PC-9 (cell line): ENCODE measurements around the gene COL4A2. TPM values are rescaled to one million over a fixed set of nuclear protein-coding genes. Genes with fewer than 3 reads are reported as not detected.
A peak's percentile ranks its signal among the peaks of the same experiment; 100 is the strongest.

ENCODE experiments used
- Bru-seq: library from RNA; stranded (reverse); fragments of 400-500 nt; gene quantifications from one replicate; lab custom pipeline; 2021; lab: Mats Ljungman, UMichigan
- BruChase-seq, 2 experiments: library from RNA; stranded (reverse); fragments of 400-500 nt; gene quantifications; one replicate each; lab custom pipeline; 2021; lab: Mats Ljungman, UMichigan
- BruUV-seq: library from RNA; stranded (reverse); fragments of 400-500 nt; replicated peaks from 2 replicates; lab custom pipeline; 2021; lab: Mats Ljungman, UMichigan
- CTCF ChIA-PET: fragments of 300-600 bp; sonication (Branson Sonifier 250); formaldehyde crosslinking; loops from one replicate; lab custom pipeline; 2022; ENCODE audit warnings: antibody characterized with exemption; lab: Charles Lee
- POLR2A ChIA-PET: fragments of 300-600 bp; sonication (Branson Sonifier 250); formaldehyde crosslinking; loops from one replicate; lab custom pipeline; 2022; ENCODE audit warnings: antibody characterized with exemption; ENCODE audit not compliant: unreplicated experiment; lab: Charles Lee
- DNase-seq, 2 experiments: peaks; one replicate each; pipeline versions ENCODE4 v3.0.0 to v3.0.0-alpha.2; 2015 to 2022; ENCODE audit warnings: mixed read lengths in 1 of 2
- H2AFZ ChIP-seq: fragments of 200-600 bp; sonication (generic); 2 replicates; pipeline ENCODE4 v1.8.1; 2017; ENCODE audit warnings: antibody characterized with exemption
- H3F3A ChIP-seq: fragments of 200-600 bp; sonication (generic); 2 replicates; pipeline ENCODE4 v1.8.1; 2017; ENCODE audit warnings: antibody characterized with exemption, mild to moderate bottlenecking, low read depth; ENCODE audit not compliant: insufficient read depth
- H3K27ac ChIP-seq: fragments of 200-600 bp; sonication (generic); 2 replicates; pipeline ENCODE4 v1.6.1; 2016; ENCODE audit warnings: mixed run types
- H3K27me3 ChIP-seq: fragments of 200-600 bp; sonication (generic); 2 replicates; pipeline ENCODE4 v1.6.1; 2016; ENCODE audit warnings: low read depth, mixed run types; ENCODE audit not compliant: insufficient read depth
- H3K36me3 ChIP-seq: fragments of 200-600 bp; sonication (generic); 2 replicates; pipeline ENCODE4 v1.6.1; 2016; ENCODE audit warnings: low read depth, mixed run types
- H3K4me1 ChIP-seq: fragments of 200-600 bp; sonication (generic); replicated peaks from 2 replicates; pipeline ENCODE4 v1.6.1; 2016; ENCODE audit warnings: mixed run types; ENCODE audit not compliant: insufficient read depth
- H3K4me2 ChIP-seq: fragments of 200-600 bp; sonication (generic); 2 replicates; pipeline ENCODE4 v1.6.1; 2017; ENCODE audit warnings: mixed run types
- H3K4me3 ChIP-seq: fragments of 200-600 bp; sonication (generic); 2 replicates; pipeline ENCODE4 v1.6.1; 2016; ENCODE audit warnings: mixed run types
- H3K79me2 ChIP-seq: fragments of 200-600 bp; sonication (generic); 2 replicates; pipeline ENCODE4 v1.6.1; 2017; ENCODE audit warnings: low read depth, mixed run types
- H3K9me2 ChIP-seq: fragments of 200-600 bp; sonication (generic); 2 replicates; pipeline ENCODE4 v1.8.1; 2017; ENCODE audit warnings: mild to moderate bottlenecking; ENCODE audit not compliant: insufficient read depth
- H3K9me3 ChIP-seq: fragments of 200-600 bp; sonication (generic); 2 replicates; pipeline ENCODE4 v1.8.1; 2016; ENCODE audit warnings: low read depth; ENCODE audit not compliant: insufficient read depth
- H4K20me1 ChIP-seq: fragments of 200-600 bp; sonication (generic); 2 replicates; pipeline ENCODE4 v1.8.1; 2017; ENCODE audit not compliant: insufficient read depth
- EZH2 ChIP-seq: fragments of 200-600 bp; sonication (generic); IDR thresholded peaks from 2 replicates; pipeline ENCODE4 v1.8.0; 2017; ENCODE audit warnings: antibody characterized with exemption, low read depth
- intact Hi-C: fragments of 100-400 bp; cut with micrococcal nuclease; formaldehyde crosslinking; loops from one replicate; pipeline ENCODE4 v1.10.0; 2022; ENCODE audit not compliant: unreplicated experiment
- long read RNA-seq: library from polyadenylated mRNA; stranded (forward); transcript quantifications from one replicate; pipeline ENCODE4 v2.0.0, GENCODE V29; 2022
- total RNA-seq: library from RNA; stranded (reverse); gene quantifications from 2 replicates; pipeline ENCODE4 v1.2.3, GENCODE V29; 2021
- TF ChIP-seq, protein P1 (sequence below): fragments of 200-600 bp; sonication (generic); conservative IDR thresholded peaks from 2 replicates; pipeline ENCODE4 v1.6.1; 2017; ENCODE audit warnings: mixed run types, antibody characterized with exemption, mild to moderate bottlenecking, moderate library complexity

The COL4A2 gene
- 1.1 and 1.2 TPM in 2 replicates for total RNA-seq
- percentile 20 among the genes with signal in this experiment for Bru-seq, nascent RNA
- BruChase-seq, experiment 1, labeled RNA remaining after a 2-hour chase, result percentile 9 among the genes with signal in this experiment
- BruChase-seq, experiment 2, labeled RNA remaining after a 6-hour chase, result percentile 12 among the genes with signal in this experiment
- long read RNA-seq, partial matches to known transcripts, result 4 of 4 reads
- long read RNA-seq, other reads (novel, unspliced or antisense), result 0 of 4 reads

DNA sequence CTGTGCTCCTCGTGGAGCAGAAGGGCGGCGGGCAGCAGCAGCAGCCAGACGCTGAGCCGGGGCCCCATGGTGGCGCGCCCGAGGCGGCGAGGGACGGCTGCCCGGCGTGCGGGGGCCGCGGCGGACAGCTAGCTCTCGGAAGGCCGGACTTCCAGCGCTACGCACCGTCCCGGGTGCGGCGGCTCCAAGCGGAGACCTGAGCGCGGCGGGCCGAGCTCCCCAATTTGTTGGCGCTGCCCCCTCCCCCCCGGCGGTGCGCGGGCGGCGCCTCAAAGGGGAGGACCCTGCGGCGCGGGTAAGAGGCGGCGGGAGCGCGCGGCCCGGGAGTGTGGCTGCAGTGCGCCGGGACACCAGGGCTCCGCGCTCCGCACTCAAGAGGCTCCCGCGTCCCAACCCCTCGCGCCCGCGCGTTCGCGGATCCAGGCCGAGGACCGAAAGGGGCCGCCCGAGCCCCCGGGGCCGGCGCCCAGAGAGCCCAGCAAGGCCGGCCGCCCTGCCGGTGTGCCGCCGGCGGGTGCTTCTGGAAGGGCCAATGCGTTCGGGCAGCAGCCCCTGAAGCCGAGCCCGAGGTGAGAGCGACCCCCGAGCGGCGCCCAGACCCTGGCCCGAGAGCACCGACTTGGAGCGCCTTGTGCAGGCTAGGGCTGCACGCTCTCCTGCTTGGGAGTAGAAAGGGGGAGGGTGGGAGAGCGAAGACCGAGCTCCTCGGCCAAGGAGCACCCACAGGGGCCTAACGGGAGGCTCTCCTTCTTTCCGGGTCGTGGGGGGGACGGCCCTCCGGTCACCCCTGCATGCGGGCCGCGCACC is at the start of gene COL4A2, which contains the start of gene COL4A1:
TSS of gene COL4A2 (plus strand) at position 325 of the 807 bp plus-strand sequence. CDS start 620 bp downstream, outside the sequence.
TSS of gene COL4A1 (minus strand) at position 198 of the 807 bp plus-strand sequence. CDS start at position 68, 130 bp downstream.
- ChIA-PET POLR2A (no interaction called here), CTCF (no interaction called here)
- H3K27ac ChIP-seq, result no peak within 1 kb of the TSS
- BruUV-seq, result no TSS peak
- H3K9me2 ChIP-seq, result no peaks in the 10 kb centered on the region
- DNase-seq, result no peak
- H3F3A ChIP-seq, result peaks cover 24% of the 10 kb centered on the region; the same call in 1 of the 2 replicates
- TF ChIP-seq EZH2, result no peak
- no peak within 1 kb of the TSS for H3K4me3 ChIP-seq
- no peaks in the 10 kb centered on the region for H3K27me3 ChIP-seq
- H3K4me1 ChIP-seq, result peaks cover 30% of the 10 kb centered on the region
- intact Hi-C loops, result no loop called here
- H2AFZ ChIP-seq, result no peak within 1 kb of the TSS
- no peaks in the 10 kb centered on the region for H4K20me1 ChIP-seq
- no peaks in the 10 kb centered on the region for H3K9me3 ChIP-seq
- no peak within 1 kb of the TSS for H3K4me2 ChIP-seq
- no peaks in the 10 kb centered on the region for H3K79me2 ChIP-seq
- H3K36me3 ChIP-seq, result no peaks in the 10 kb centered on the region

DNA sequence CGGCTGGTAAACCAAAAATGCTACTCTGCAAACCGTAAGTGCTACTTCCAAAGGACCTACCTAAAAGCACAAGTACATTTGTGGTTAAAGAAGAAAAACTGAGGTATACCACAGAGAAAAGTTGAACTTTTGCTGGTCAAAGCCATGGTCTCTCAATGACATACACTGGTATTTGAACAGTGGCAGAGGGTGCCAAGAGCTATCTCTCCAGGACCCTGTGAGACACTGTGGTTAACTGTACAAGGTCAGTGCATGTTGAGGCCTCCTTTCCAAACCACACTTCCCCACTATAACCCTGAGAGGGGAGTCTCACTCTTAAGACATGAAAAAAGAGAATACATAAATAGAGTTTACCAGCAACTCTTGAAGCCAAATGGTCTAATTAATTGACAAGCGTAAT is 49.7 kb upstream of the COL4A2 start:
- DNase-seq, result no peak
- intact Hi-C loops, result no loop called here
- H3K9me2 ChIP-seq, result no peaks in the 10 kb centered on the region
- H3K36me3 ChIP-seq, result no peaks in the 10 kb centered on the region
- no peaks in the 10 kb centered on the region for H3K27me3 ChIP-seq
- ChIA-PET CTCF (no interaction called here), POLR2A (no interaction called here)
- H3F3A ChIP-seq, result peaks cover 22% of the 10 kb centered on the region; the same call in 1 of the 2 replicates
- no peaks in the 10 kb centered on the region for H3K9me3 ChIP-seq
- no peak overlapping the region for H3K27ac ChIP-seq
- BruUV-seq, result no TSS peak
- H3K4me1 ChIP-seq, result peaks cover 12% of the 10 kb centered on the region
- TF ChIP-seq, protein P1, sequence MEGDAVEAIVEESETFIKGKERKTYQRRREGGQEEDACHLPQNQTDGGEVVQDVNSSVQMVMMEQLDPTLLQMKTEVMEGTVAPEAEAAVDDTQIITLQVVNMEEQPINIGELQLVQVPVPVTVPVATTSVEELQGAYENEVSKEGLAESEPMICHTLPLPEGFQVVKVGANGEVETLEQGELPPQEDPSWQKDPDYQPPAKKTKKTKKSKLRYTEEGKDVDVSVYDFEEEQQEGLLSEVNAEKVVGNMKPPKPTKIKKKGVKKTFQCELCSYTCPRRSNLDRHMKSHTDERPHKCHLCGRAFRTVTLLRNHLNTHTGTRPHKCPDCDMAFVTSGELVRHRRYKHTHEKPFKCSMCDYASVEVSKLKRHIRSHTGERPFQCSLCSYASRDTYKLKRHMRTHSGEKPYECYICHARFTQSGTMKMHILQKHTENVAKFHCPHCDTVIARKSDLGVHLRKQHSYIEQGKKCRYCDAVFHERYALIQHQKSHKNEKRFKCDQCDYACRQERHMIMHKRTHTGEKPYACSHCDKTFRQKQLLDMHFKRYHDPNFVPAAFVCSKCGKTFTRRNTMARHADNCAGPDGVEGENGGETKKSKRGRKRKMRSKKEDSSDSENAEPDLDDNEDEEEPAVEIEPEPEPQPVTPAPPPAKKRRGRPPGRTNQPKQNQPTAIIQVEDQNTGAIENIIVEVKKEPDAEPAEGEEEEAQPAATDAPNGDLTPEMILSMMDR, result no peak
- TF ChIP-seq EZH2, result no peak
- no peaks in the 10 kb centered on the region for H4K20me1 ChIP-seq
- no peak overlapping the region for H3K4me3 ChIP-seq
- H2AFZ ChIP-seq, result no peak overlapping the region
- H3K79me2 ChIP-seq, result no peaks in the 10 kb centered on the region
- no peak overlapping the region for H3K4me2 ChIP-seq

DNA sequence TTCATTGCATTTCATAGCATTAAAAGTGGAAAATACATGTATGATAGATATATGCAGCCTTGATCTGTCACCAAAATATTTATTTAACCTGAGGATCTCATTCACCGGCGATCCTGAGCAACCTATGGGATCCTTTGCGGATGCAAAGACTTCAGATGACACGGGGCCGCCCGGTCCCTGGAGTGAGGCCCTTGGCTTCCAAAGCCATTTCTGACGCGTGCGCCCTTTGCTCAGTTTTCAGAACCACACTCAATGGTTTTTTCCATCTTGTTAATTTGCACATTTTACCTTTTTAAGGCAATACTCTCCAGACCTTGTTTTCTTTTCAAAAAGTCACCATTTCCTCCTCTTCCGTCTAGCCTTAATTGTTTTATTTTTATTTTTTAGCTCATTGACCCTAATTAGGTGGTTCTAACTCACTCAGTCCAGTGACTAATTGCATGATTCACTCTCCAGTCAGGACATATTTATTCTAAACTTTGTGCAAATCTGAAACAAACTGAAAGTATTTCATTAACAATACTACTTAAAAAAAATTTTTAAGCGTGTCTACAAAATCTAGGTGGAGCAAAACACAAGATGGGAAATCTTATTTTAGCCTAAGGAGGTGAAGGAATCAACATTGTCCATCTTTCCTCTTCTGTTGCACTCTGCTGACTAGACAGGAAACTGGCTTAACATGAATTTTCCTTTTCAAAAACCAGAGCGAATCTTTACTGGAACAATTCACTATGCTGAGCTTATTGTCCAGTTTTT is 48.0 kb upstream of the COL4A2 start:
- no TSS peak for BruUV-seq
- ChIA-PET CTCF (no interaction called here), POLR2A (interaction anchor here (0.6 kb wide), 2 partner anchors 197 to 288 kb away, joined by 3 read pairs; no protein-coding TSS in a partner anchor)
- H3K36me3 ChIP-seq, result no peaks in the 10 kb centered on the region
- TF ChIP-seq EZH2, result no peak
- TF ChIP-seq, protein P1, result no peak
- peaks cover 19% of the 10 kb centered on the region; the same call in 1 of the 2 replicates for H3F3A ChIP-seq
- peak overlapping the region; percentile 39 for H3K4me2 ChIP-seq
- no peak overlapping the region for H3K4me3 ChIP-seq
- peak overlapping the region; percentile 45; the same call in 1 of the 2 replicates for H3K27ac ChIP-seq
- DNase-seq, result no peak
- H3K79me2 ChIP-seq, result no peaks in the 10 kb centered on the region
- no peaks in the 10 kb centered on the region for H4K20me1 ChIP-seq
- intact Hi-C loops, result no loop called here
- H2AFZ ChIP-seq, result no peak overlapping the region
- H3K9me2 ChIP-seq, result no peaks in the 10 kb centered on the region
- no peaks in the 10 kb centered on the region for H3K9me3 ChIP-seq
- H3K27me3 ChIP-seq, result no peaks in the 10 kb centered on the region
- H3K4me1 ChIP-seq, result peaks cover 12% of the 10 kb centered on the region
